Measurements from ENCODE around the gene TMEM106C. TPM values are rescaled to one million over a fixed set of nuclear protein-coding genes. Genes with fewer than 3 reads are reported as not detected.

TMEM106C gene
- polyA plus RNA-seq, 1 donor from 2014 or later, result 290 TPM

GRCh38 chr12:47941871-47942613 is 21.4 kb upstream of the TMEM106C start:
- no peaks in the 10 kb centered on the region for H3K9me2 ChIP-seq (ENCODE audit: insufficient read depth, low read length)
- no peak overlapping the region for H3K4me2 ChIP-seq (ENCODE audit: low read length)
- H3K9ac ChIP-seq (ENCODE audit: low read length), result no peak overlapping the region
- H3K79me2 ChIP-seq (replicated peaks; ENCODE audit: insufficient read depth, low read length), result no peaks in the 10 kb centered on the region
- no peaks in the 10 kb centered on the region for H4K20me1 ChIP-seq (ENCODE audit: insufficient read depth)
- H2AFZ ChIP-seq (ENCODE audit: low read depth, low read length), result no peak overlapping the region
- no peaks in the 10 kb centered on the region for H3K36me3 ChIP-seq (ENCODE audit: insufficient read depth, low read length)
- no peak overlapping the region for H3K27ac ChIP-seq (ENCODE audit: low read length)
- H3F3A ChIP-seq (ENCODE audit: insufficient read depth, low read length, poor library complexity, severe bottlenecking), result no peaks in the 10 kb centered on the region
- H3K9me3 ChIP-seq (ENCODE audit: low read length), result no peaks in the 10 kb centered on the region
- TF ChIP-seq EZH2 (IDR thresholded peaks at IDR 0.05; ENCODE audit: borderline replicate concordance, insufficient read depth, low read length, poor library complexity, severe bottlenecking) (no peak), EP300 (conservative IDR thresholded peaks at IDR 0.05; ENCODE audit: poor library complexity, severe bottlenecking) (no peak), MXI1 (conservative IDR thresholded peaks at IDR 0.05; ENCODE audit: poor library complexity, severe bottlenecking) (no peak), REST (IDR thresholded peaks at IDR 0.05; ENCODE audit: borderline replicate concordance) (no peak), RAD21 (conservative IDR thresholded peaks at IDR 0.05) (no peak), SMC3 (conservative IDR thresholded peaks at IDR 0.05; ENCODE audit: poor library complexity) (no peak), POLR2AphosphoS5 (IDR thresholded peaks at IDR 0.05) (no peak)
- H3K4me3 ChIP-seq (ENCODE audit: low read length), result no peak overlapping the region
- H3K27me3 ChIP-seq (ENCODE audit: insufficient read depth, low read depth, low read length), result no peaks in the 10 kb centered on the region

- no peaks in the 10 kb centered on the region for H4K20me1 ChIP-seq (ENCODE audit: insufficient read depth)
These were observed 20.7 kb upstream of the TMEM106C start for GRCh38 chr12:47942614-47943225.

More at GRCh38 chr12:47942614-47943225, 20.7 kb upstream of the TMEM106C start:
- Histone ChIP-seq H3K36me3 (ENCODE audit: insufficient read depth, low read length) (no peaks in the 10 kb centered on the region), H3F3A (ENCODE audit: insufficient read depth, low read length, poor library complexity, severe bottlenecking) (no peaks in the 10 kb centered on the region), H3K4me3 (ENCODE audit: low read length) (no peak overlapping the region), H3K9me2 (ENCODE audit: insufficient read depth, low read length) (no peaks in the 10 kb centered on the region), H3K9ac (ENCODE audit: low read length) (no peak overlapping the region), H2AFZ (ENCODE audit: low read depth, low read length) (no peak overlapping the region), H3K27ac (ENCODE audit: low read length) (no peak overlapping the region), H3K27me3 (ENCODE audit: insufficient read depth, low read depth, low read length) (no peaks in the 10 kb centered on the region), H3K79me2 (replicated peaks; ENCODE audit: insufficient read depth, low read length) (no peaks in the 10 kb centered on the region), H3K4me2 (ENCODE audit: low read length) (no peak overlapping the region), H3K9me3 (ENCODE audit: low read length) (no peaks in the 10 kb centered on the region)
- no peak for TF ChIP-seq RAD21 (conservative IDR thresholded peaks at IDR 0.05)
- no peak for TF ChIP-seq CTCF (IDR thresholded peaks at IDR 0.05; ENCODE audit: poor library complexity, severe bottlenecking)
- no peak for TF ChIP-seq TAF1 (IDR thresholded peaks at IDR 0.05; ENCODE audit: low read depth)
- TF ChIP-seq EZH2 (IDR thresholded peaks at IDR 0.05; ENCODE audit: borderline replicate concordance, insufficient read depth, low read length, poor library complexity, severe bottlenecking), result no peak
- TF ChIP-seq POLR2AphosphoS5 (IDR thresholded peaks at IDR 0.05), result no peak
- no peak for TF ChIP-seq EP300 (conservative IDR thresholded peaks at IDR 0.05; ENCODE audit: poor library complexity, severe bottlenecking)
- TF ChIP-seq REST (IDR thresholded peaks at IDR 0.05; ENCODE audit: borderline replicate concordance), result no peak
- TF ChIP-seq MXI1 (conservative IDR thresholded peaks at IDR 0.05; ENCODE audit: poor library complexity, severe bottlenecking), result no peak
- TF ChIP-seq SMC3 (conservative IDR thresholded peaks at IDR 0.05; ENCODE audit: poor library complexity), result no peak
